ENCODE data around the gene TMEM225. TPM values are rescaled to one million over a fixed set of nuclear protein-coding genes. Genes with fewer than 3 reads are reported as not detected.

TMEM225 gene
- total and polyA plus RNA-seq, 10 of the 15 experiments (the other 5 are each of a cell fraction or from before 2014, with no cell fraction given): not detected

GRCh38 chr11:123892031-123892430 is 6.6 kb upstream of the TMEM225 start:
- no peak overlapping the region for H2AFZ ChIP-seq (ENCODE audit: control insufficient read depth, low read depth, low read length)
- intact Hi-C loops (cut with micrococcal nuclease; ENCODE audit: unreplicated experiment) (no loop called here), in situ Hi-C loops (cut with MboI) (no loop called here)
- ATAC-seq (no peak), DNase-seq (ENCODE audit: low read depth, low spot score) (no peak), FAIRE-seq (no peak)
- no TSS peak for BruUV-seq (replicated peaks)
- no peaks in the 10 kb centered on the region for H3K27me3 ChIP-seq (replicated peaks in 1 of 2; ENCODE audit: control insufficient read depth in 2 of 2, insufficient read depth in 2 of 2, low read length in 1 of 2)
- no peak for TF ChIP-seq TBL1XR1 (IDR thresholded peaks at IDR 0.05; ENCODE audit: low read depth, low read length)
- no peak for TF ChIP-seq ZNF24 (IDR thresholded peaks at IDR 0.05)
- TF ChIP-seq POLR2AphosphoS2 (IDR thresholded peaks at IDR 0.05; ENCODE audit: low read depth, low read length): no peak
- TF ChIP-seq MXI1 (IDR thresholded peaks at IDR 0.05; ENCODE audit: low read depth, low read length): no peak
- TF ChIP-seq, protein P1, sequence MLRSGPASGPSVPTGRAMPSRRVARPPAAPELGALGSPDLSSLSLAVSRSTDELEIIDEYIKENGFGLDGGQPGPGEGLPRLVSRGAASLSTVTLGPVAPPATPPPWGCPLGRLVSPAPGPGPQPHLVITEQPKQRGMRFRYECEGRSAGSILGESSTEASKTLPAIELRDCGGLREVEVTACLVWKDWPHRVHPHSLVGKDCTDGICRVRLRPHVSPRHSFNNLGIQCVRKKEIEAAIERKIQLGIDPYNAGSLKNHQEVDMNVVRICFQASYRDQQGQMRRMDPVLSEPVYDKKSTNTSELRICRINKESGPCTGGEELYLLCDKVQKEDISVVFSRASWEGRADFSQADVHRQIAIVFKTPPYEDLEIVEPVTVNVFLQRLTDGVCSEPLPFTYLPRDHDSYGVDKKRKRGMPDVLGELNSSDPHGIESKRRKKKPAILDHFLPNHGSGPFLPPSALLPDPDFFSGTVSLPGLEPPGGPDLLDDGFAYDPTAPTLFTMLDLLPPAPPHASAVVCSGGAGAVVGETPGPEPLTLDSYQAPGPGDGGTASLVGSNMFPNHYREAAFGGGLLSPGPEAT (IDR thresholded peaks at IDR 0.05; ENCODE audit: low read depth): no peak
- TF ChIP-seq ZNF274 (IDR thresholded peaks at IDR 0.05; ENCODE audit: insufficient read depth, insufficient read length): no peak
- TF ChIP-seq CTCF (IDR thresholded peaks at IDR 0.05 in 2 of 3, conservative IDR thresholded peaks at IDR 0.05 in 1 of 3; ENCODE audit: control insufficient read depth in 2 of 3, extremely low read depth in 1 of 3, insufficient read depth in 1 of 3, low read depth in 3 of 3, low read length in 3 of 3): no peak
- TF ChIP-seq RCOR1 (conservative IDR thresholded peaks at IDR 0.05; ENCODE audit: low read depth, low read length): no peak
- no peaks in the 10 kb centered on the region for H3K36me3 ChIP-seq (ENCODE audit: control insufficient read depth in 2 of 2, insufficient read depth in 2 of 2, low read length in 1 of 2)
- H3K4me3 ChIP-seq: no peak overlapping the region
- ChIA-PET POLR2A (no interaction called here), SMC1A (ENCODE audit: uncharacterized antibody, unreplicated experiment) (no interaction called here), RAD21 (ENCODE audit: unreplicated experiment) (no interaction called here), CTCF (no interaction called here)
- no peak overlapping the region for H3K27ac ChIP-seq (ENCODE audit: control insufficient read depth, insufficient read depth)
- H3K9ac ChIP-seq (ENCODE audit: control insufficient read depth, insufficient read depth, low read length): no peak overlapping the region
- no peaks in the 10 kb centered on the region for H3K4me1 ChIP-seq (ENCODE audit: control insufficient read depth, insufficient read depth, low read length)
- H4K20me1 ChIP-seq (ENCODE audit: control insufficient read depth, insufficient read depth): no peaks in the 10 kb centered on the region
- H3K9me3 ChIP-seq (replicated peaks; ENCODE audit: control insufficient read depth, insufficient read depth, low read length): no peaks in the 10 kb centered on the region
- no peaks in the 10 kb centered on the region for H3K79me2 ChIP-seq (ENCODE audit: control insufficient read depth, insufficient read depth, low read length)
- H3K4me2 ChIP-seq (ENCODE audit: control insufficient read depth, insufficient read depth): no peak overlapping the region

All from GM12878 (cell line).